Ascending aorta (tissue), 2 donors: ENCODE results near the gene APRT. TPM values are rescaled to one million over a fixed set of nuclear protein-coding genes. Genes with fewer than 3 reads are reported as not detected.
"Not testable (repeated sequence)": the region's sequence is repeated elsewhere in the genome, so short reads cannot be mapped to it uniquely, and the experiment has no call there.

Source experiments
- DNase-seq, 2 donors: peaks; one replicate each; pipeline ENCODE4 v3.0.0-alpha.2; 2019; ENCODE audit warnings: low spot score in 2 of 2
- H3K27ac ChIP-seq, 2 donors: fragments of 200-600 bp; sonication (generic); one replicate each; pipeline ENCODE4 v1.5.1; 2016 to 2017; ENCODE audit warnings: mild to moderate bottlenecking in 1 of 2
- H3K27me3 ChIP-seq: fragments of 200-600 bp; sonication (generic); one replicate; pipeline ENCODE4 v1.5.1; 2017
- H3K36me3 ChIP-seq, 2 donors: fragments of 200-600 bp; sonication (generic); one replicate each; pipeline ENCODE4 v1.5.1; 2016
- H3K4me1 ChIP-seq, 2 donors: fragments of 200-600 bp; sonication (generic); one replicate each; pipeline ENCODE4 v1.5.1; 2016 to 2017; ENCODE audit warnings: mild to moderate bottlenecking in 1 of 2
- H3K4me3 ChIP-seq, 2 donors: fragments of 200-600 bp; sonication (generic); one replicate each; pipeline ENCODE4 v1.5.1; 2016 to 2017; ENCODE audit warnings: mild to moderate bottlenecking in 1 of 2
- H3K9me3 ChIP-seq, 2 donors: fragments of 200-600 bp; sonication (generic); one replicate each; pipeline ENCODE4 v1.5.1; 2016
- CTCF ChIP-seq, 3 experiments: fragments of 200-600 bp in 2 of 3; fragments of 450-650 bp in 1 of 3; sonication (generic) in 2 of 3; IDR thresholded peaks; one replicate each; pipeline ENCODE4 v1.5.1; 2016 to 2019; ENCODE audit warnings: antibody characterized with exemption in 3 of 3, mild to moderate bottlenecking in 1 of 3, moderate library complexity in 1 of 3
- intact Hi-C: fragments of 100-400 bp; cut with DNase I; formaldehyde crosslinking; loops from one replicate; pipeline ENCODE4 v1.15.1; 2023
- total RNA-seq: library from RNA; depleted of rRNA; stranded (reverse); fragments of >200 nt; gene quantifications from one replicate; pipeline ENCODE4 v1.1.0, GENCODE V29; 2016

The APRT gene
- total RNA-seq, 1 donor from 2014 or later = 305 TPM

GRCh38 chr16:88792668-88793250 is 19.0 kb downstream of the APRT start:
- Histone ChIP-seq H3K27me3 (no peaks in the 10 kb centered on the region), H3K4me1 (peaks cover 0 to 3% of the 10 kb centered on the region in 2 donors), H3K4me3 (no peak overlapping the region), H3K27ac (no peak overlapping the region), H3K36me3 (no peaks in the 10 kb centered on the region), H3K9me3 (no peaks in the 10 kb centered on the region)
- TF ChIP-seq CTCF (IDR thresholded peaks at IDR 0.05) = no peak
- DNase-seq = no peak
- intact Hi-C loops = no loop called here

- Histone ChIP-seq H3K4me3 (no peak overlapping the region), H3K27ac (no peak overlapping the region), H3K4me1 (peaks cover 0 to 3% of the 10 kb centered on the region in 2 donors), H3K9me3 (no peaks in the 10 kb centered on the region), H3K27me3 (no peaks in the 10 kb centered on the region), H3K36me3 (no peaks in the 10 kb centered on the region)
- intact Hi-C loops = no loop called here
- TF ChIP-seq CTCF (IDR thresholded peaks at IDR 0.05) = no peak
- no peak for DNase-seq
These were observed 19.6 kb downstream of the APRT start for GRCh38 chr16:88792078-88792550.

- intact Hi-C loops = no loop called here
- Histone ChIP-seq H3K9me3 (no peaks in the 10 kb centered on the region), H3K36me3 (no peaks in the 10 kb centered on the region), H3K27me3 (no peaks in the 10 kb centered on the region), H3K27ac (no peak overlapping the region), H3K4me3 (no peak overlapping the region), H3K4me1 (peaks cover 0 to 3% of the 10 kb centered on the region in 2 donors)
- DNase-seq = no peak
- TF ChIP-seq CTCF (IDR thresholded peaks at IDR 0.05) = no peak
These were observed 21.2 kb downstream of the APRT start for GRCh38 chr16:88790312-88791211.

- H3K4me1 ChIP-seq = peaks cover 0 to 3% of the 10 kb centered on the region in 2 donors
- H3K4me3 ChIP-seq = no peak overlapping the region
- no peaks in the 10 kb centered on the region for H3K36me3 ChIP-seq
- H3K9me3 ChIP-seq = no peaks in the 10 kb centered on the region
- no peak for DNase-seq
- H3K27me3 ChIP-seq = no peaks in the 10 kb centered on the region
- H3K27ac ChIP-seq = no peak overlapping the region
- TF ChIP-seq CTCF (IDR thresholded peaks at IDR 0.05) = no peak
- intact Hi-C loops = no loop called here
These were observed 22.1 kb downstream of the APRT start for GRCh38 chr16:88789594-88789993.

- DNase-seq, intact Hi-C loops, H3K4me3 ChIP-seq, H3K9me3 ChIP-seq, H3K36me3 ChIP-seq, H3K4me1 ChIP-seq, H3K27me3 ChIP-seq, H3K27ac ChIP-seq: not testable (repeated sequence)
These were observed 23.0 kb downstream of the APRT start for GRCh38 chr16:88788749-88789148.
